ENCODE results near the gene C1S.
"Not testable (repeated sequence)": the region's sequence is repeated elsewhere in the genome, so short reads cannot be mapped to it uniquely, and the experiment has no call there.

C1S gene

GRCh38 chr12:7060353-7060954 is at the start of gene C1S:
C1S (plus strand) TSS chr12:7060718; CDS start chr12:7061913, 1,195 bp downstream.
- DNase-seq = no peak

GRCh38 chr12:7011398-7011797 is 49.1 kb upstream of the C1S start:
- DNase-seq = not testable (repeated sequence)

- no peak for DNase-seq
Measured at GRCh38 chr12:7012024-7012607, 48.4 kb upstream of the C1S start.

- DNase-seq = no peak
Measured at GRCh38 chr12:7013101-7013500, 47.4 kb upstream of the C1S start.

- no peak for DNase-seq
Measured at GRCh38 chr12:7015555-7016370, 44.8 kb upstream of the C1S start.

GRCh38 chr12:7016958-7017571 is 43.5 kb upstream of the C1S start:
- no peak for DNase-seq

- DNase-seq = no peak
Measured at GRCh38 chr12:7017870-7018349, 42.6 kb upstream of the C1S start.

- DNase-seq = peak; percentile 95
Measured at GRCh38 chr12:7018350-7019042, 42.0 kb upstream of the C1S start, which contains the start of gene LPCAT3. LPCAT3 (minus strand) TSS chr12:7018476; CDS start chr12:7018424, 52 bp downstream.

- DNase-seq = peak; percentile 23
Measured at GRCh38 chr12:7019043-7019569, 41.4 kb upstream of the C1S start.

- DNase-seq = no peak
Measured at GRCh38 chr12:7021956-7022355, 38.6 kb upstream of the C1S start.

GRCh38 chr12:7023114-7023513 is 37.4 kb upstream of the C1S start:
- no peak for DNase-seq

GRCh38 chr12:7026854-7027253 is 33.7 kb upstream of the C1S start:
- DNase-seq = no peak

- DNase-seq = no peak
Measured at GRCh38 chr12:7031306-7031705, 29.2 kb upstream of the C1S start.

GRCh38 chr12:7032990-7033389 is 27.5 kb upstream of the C1S start:
- no peak for DNase-seq

GRCh38 chr12:7034464-7034863 is 26.1 kb upstream of the C1S start:
- no peak for DNase-seq

- DNase-seq = no peak
Measured at GRCh38 chr12:7035463-7035862, 25.1 kb upstream of the C1S start.

- not testable (repeated sequence) for DNase-seq
Measured at GRCh38 chr12:7037411-7037810, 23.1 kb upstream of the C1S start.

- DNase-seq = no peak
Measured at GRCh38 chr12:7038591-7038990, 21.9 kb upstream of the C1S start.

GRCh38 chr12:7039403-7039802 is 21.1 kb upstream of the C1S start:
- DNase-seq = no peak

- DNase-seq = peak; percentile 32
Measured at GRCh38 chr12:7042842-7043241, 17.7 kb upstream of the C1S start.

GRCh38 chr12:7045913-7046312 is 14.6 kb upstream of the C1S start:
- DNase-seq = no peak

GRCh38 chr12:7046383-7047105 is 14.0 kb upstream of the C1S start:
- DNase-seq = no peak
